HG03457 (cell line): ENCODE measurements around the gene AK8.

Experiments used
- ATAC-seq: cut with Tn5 transposase; IDR thresholded peaks from one replicate; pipeline ENCODE4 v1.9.1; 2021; ENCODE audit warnings: moderate number of reproducible peaks; ENCODE audit not compliant: unreplicated experiment

AK8 gene

GRCh38 chr9:132858751-132859150 lies 19.3 kb downstream of the AK8 start:
- no peak for ATAC-seq

GRCh38 chr9:132857616-132858342 lies 20.3 kb downstream of the AK8 start:
- ATAC-seq: no peak

DNA sequence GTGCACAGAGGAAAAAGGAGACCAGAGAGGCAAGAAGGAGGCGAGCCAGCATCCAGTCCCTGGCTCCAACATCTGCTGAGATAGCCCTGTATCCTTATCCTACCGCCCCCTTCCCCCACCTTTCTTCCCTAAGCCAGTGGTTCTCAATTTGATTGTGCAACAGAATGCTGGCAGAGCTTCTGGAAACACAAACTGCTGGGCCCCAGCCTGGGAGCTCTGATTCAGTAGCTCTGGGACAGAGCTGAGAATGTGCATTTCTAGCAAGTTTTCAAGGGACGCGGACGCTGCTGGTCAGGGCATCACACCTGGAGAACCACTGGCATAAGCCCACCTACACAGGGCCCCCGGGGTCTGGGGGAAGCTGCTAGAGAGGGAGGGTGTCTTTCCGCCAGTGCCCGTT lies 21.1 kb downstream of the AK8 start:
- no peak for ATAC-seq

GRCh38 chr9:132855904-132856303 lies 22.2 kb downstream of the AK8 start:
- no peak for ATAC-seq

GRCh38 chr9:132854832-132855231 lies 23.3 kb downstream of the AK8 start:
- ATAC-seq: no peak

DNA sequence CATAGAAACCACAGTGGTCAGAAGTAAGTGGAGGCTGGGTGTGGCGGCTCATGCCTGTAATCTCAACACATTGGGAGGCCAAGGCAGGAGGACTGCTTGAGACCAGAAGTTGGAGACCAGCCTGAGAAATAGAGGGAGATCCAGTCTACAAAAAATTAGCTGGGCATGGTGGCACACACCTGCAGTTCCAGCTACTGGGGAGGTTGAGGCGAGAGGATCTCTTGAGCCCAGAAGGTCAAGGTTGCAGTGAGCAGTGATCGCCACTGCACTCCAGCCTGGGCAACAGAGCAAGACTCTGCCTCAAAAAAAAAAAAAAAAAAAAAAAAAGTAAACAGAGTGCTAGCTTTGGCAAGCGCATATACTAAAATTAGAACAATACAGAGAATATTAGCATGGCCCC lies 24.6 kb downstream of the AK8 start:
- ATAC-seq: no peak

- ATAC-seq: no peak
Observed at GRCh38 chr9:132849185-132849706, 28.8 kb downstream of the AK8 start.

DNA sequence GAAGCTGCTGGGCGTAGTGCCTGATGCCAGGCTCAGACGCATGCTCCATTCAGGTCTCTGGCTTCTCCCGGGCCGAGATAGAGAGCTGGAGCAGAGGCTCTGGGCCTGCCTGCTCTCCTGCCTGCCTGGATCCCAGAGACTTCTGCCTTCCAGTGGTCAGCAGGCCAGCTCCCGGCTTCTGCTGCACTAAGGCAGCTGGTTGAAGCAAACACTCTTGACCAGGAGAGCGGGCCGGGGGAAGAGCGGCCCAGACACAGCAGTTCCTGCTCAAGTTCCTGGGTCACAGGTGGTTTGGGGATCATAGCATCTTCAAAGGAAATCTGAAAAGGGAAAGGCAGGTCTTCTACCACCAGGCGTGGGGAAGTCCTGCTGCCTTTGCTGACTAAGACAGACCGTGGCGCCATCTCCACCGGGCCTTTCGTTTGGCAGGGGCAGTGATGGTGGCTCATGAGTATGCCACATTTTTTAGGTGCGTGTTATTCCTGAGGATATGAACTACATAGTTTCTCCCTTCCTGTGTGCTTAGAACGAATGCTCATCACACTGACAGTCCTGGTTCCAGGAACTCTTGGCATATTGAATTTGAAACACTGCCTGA lies 31.1 kb downstream of the AK8 start:
- no peak for ATAC-seq

DNA sequence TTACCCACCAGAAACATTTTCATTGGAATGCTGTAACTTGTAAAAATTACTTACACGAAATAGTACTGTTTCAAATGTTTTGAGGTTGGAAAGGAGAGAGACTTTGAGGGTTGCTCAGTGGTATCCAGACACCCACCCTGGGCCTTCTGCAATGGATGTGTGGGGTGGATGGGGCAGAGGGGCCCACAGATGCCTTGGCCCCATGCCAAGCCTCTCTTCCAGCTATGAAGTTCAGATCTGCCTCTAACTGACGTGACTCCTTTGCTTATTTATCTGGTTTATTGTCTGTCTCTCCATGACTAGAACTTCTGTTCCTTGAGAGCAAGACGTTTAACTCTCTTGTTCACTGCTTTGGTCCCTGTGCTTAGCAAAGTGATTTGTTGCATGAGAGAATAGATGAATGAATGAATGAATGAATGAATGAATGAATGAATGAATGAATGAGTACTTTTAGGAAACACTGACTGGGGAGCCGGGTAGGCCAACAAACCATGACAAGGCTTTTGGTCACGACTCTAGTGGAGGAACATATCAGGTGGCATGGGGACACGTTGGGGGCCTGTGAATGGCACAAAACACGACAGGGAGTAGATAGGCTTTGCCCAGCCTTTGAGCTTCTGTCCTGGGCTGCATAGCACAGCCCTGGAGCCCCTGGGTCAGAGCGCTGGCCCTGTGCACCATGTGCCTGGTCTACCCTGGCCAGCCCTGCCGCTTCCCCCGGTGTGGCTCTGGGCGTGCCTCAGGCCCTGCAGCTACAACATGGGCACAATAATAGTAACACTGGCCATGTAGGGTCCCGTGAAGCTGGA lies 31.8 kb downstream of the AK8 start:
- ATAC-seq: no peak

- ATAC-seq: no peak
Observed at GRCh38 chr9:132842124-132843044, 35.7 kb downstream of the AK8 start.

GRCh38 chr9:132840980-132841379 lies 37.1 kb downstream of the AK8 start:
- ATAC-seq: no peak

- ATAC-seq: no peak
Observed at GRCh38 chr9:132838291-132838690, 39.8 kb downstream of the AK8 start.

GRCh38 chr9:132837501-132838286 lies 40.4 kb downstream of the AK8 start:
- no peak for ATAC-seq

DNA sequence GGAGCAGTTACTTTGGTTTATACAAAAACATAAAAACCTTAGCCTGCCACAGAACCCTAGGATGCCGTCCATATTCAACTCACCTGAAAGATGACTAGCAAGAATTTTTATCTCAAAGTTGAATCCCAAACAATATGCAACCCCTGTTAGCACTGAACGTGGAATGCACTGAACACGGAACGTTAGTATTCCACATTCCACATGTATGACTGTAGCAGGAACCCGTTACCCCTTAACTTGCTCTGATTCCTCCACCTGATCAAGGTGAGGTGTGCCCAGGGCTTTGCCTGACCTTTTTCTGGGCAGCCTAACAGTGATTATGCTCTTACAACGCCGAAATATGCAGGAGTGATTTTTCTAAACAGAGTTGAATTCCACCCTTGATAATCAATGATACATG lies 43.7 kb downstream of the AK8 start:
- ATAC-seq: no peak

GRCh38 chr9:132833550-132834121 lies 44.4 kb downstream of the AK8 start:
- ATAC-seq: no peak

GRCh38 chr9:132832171-132832881 lies 45.8 kb downstream of the AK8 start:
- no peak for ATAC-seq

DNA sequence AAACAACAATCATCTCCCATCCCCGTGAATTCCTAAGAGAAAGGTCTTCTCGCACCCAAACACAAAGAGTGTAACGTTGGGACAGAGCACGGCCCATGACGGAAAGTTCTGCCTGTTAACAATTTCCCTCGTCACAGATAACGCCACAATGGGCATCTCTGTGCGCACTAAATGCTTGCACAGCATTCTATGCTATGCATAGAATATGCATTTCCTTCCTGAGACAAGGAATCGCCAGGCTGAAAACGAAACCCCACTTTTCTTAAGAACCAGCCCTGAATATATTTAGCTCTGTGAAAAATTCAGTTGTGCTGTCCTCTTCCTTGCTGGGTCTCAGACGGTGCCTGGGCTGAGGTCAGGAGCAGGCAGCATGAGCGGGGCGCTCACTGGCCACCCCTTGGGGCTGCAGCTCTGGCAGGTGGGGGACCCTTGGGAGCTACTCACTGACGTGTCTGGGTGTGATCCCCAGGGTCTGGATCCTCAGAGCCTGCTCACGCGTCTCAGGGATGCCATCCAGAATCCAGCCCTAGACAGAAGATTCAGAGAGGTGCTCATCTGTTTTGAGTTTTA lies 49.8 kb downstream of the AK8 start:
- no peak for ATAC-seq

GRCh38 chr9:132827366-132827765 lies 50.7 kb downstream of the AK8 start:
- no peak for ATAC-seq
